GM20431 (cell line): ENCODE measurements around the gene SUN5.
"Not testable (repeated sequence)": the region's sequence is repeated elsewhere in the genome, so short reads cannot be mapped to it uniquely, and the experiment has no call there.

Experiments used
- in situ Hi-C: fragments of 300-500 bp; cut with MseI, MboI; formaldehyde crosslinking; loops from one replicate; pipeline ENCODE4 v1.15.0; 2020; ENCODE audit warnings: low sequenced_read_pairs; ENCODE audit not compliant: unreplicated experiment

SUN5 gene

GRCh38 chr20:33004141-33004751, at the start of gene SUN5:
Gene SUN5, minus strand, starts transcription at chr20:33004433. Its CDS starts 93 bp downstream, at chr20:33004340.
- in situ Hi-C loops, result no loop called here

- in situ Hi-C loops, result no loop called here
These were observed 49.3 kb upstream of the SUN5 start, which contains the start of gene BPIFB3 for GRCh38 chr20:33053291-33054106. Gene BPIFB3, plus strand, starts transcription at chr20:33053903. Its CDS starts 1,533 bp downstream, at chr20:33055436.

- in situ Hi-C loops, result no loop called here
These were observed 47.1 kb upstream of the SUN5 start for GRCh38 chr20:33051333-33051732.

GRCh38 chr20:33046412-33046811, 42.2 kb upstream of the SUN5 start:
- in situ Hi-C loops, result no loop called here

GRCh38 chr20:33045129-33045721, 41.0 kb upstream of the SUN5 start:
- in situ Hi-C loops, result not testable (repeated sequence)

GRCh38 chr20:33043731-33044181, 39.5 kb upstream of the SUN5 start:
- in situ Hi-C loops, result no loop called here

- in situ Hi-C loops, result no loop called here
These were observed 38.9 kb upstream of the SUN5 start for GRCh38 chr20:33042983-33043730.

- in situ Hi-C loops, result no loop called here
These were observed 38.2 kb upstream of the SUN5 start for GRCh38 chr20:33042430-33042829.

GRCh38 chr20:33038243-33038642, 34.0 kb upstream of the SUN5 start:
- in situ Hi-C loops, result no loop called here

- in situ Hi-C loops, result no loop called here
These were observed 33.2 kb upstream of the SUN5 start for GRCh38 chr20:33037456-33037855.

- in situ Hi-C loops, result no loop called here
These were observed 30.8 kb upstream of the SUN5 start for GRCh38 chr20:33034901-33035492.

- in situ Hi-C loops, result no loop called here
These were observed 29.9 kb upstream of the SUN5 start for GRCh38 chr20:33034115-33034514.

GRCh38 chr20:33033381-33033780, 29.1 kb upstream of the SUN5 start:
- in situ Hi-C loops, result no loop called here

GRCh38 chr20:33032555-33032954, 28.3 kb upstream of the SUN5 start:
- in situ Hi-C loops, result no loop called here

GRCh38 chr20:33031531-33031930, 27.3 kb upstream of the SUN5 start, which contains the start of gene BPIFB6:
Gene BPIFB6, plus strand, starts transcription at chr20:33031648. Its CDS starts 0 bp downstream, at chr20:33031648.
- in situ Hi-C loops, result no loop called here

GRCh38 chr20:33030569-33030968, 26.3 kb upstream of the SUN5 start:
- in situ Hi-C loops, result no loop called here

- in situ Hi-C loops, result no loop called here
These were observed 25.8 kb upstream of the SUN5 start for GRCh38 chr20:33030076-33030475.

GRCh38 chr20:33028875-33029274, 24.6 kb upstream of the SUN5 start:
- in situ Hi-C loops, result no loop called here

- in situ Hi-C loops, result no loop called here
These were observed 23.8 kb upstream of the SUN5 start for GRCh38 chr20:33027769-33028751.
